ENCODE data around the gene ELANE.

GRCh38 chr19:815775-816499 lies 36.2 kb upstream of the ELANE start:
- TF ChIP-seq EZH2phosphoT487 (IDR thresholded peaks at IDR 0.05; ENCODE audit: borderline replicate concordance), result no peak
- no peak for TF ChIP-seq CTCF (conservative IDR thresholded peaks at IDR 0.05; ENCODE audit: low read length)
